ENCODE results near the gene ZNF586. TPM values are rescaled to one million over a fixed set of nuclear protein-coding genes. Genes with fewer than 3 reads are reported as not detected.
"Not testable (repeated sequence)": the region's sequence is repeated elsewhere in the genome, so short reads cannot be mapped to it uniquely, and the experiment has no call there.

ZNF586 gene
- total and polyA plus RNA-seq, 4 donors, result 2.3 to 11.8 (median 6.7) TPM

DNA sequence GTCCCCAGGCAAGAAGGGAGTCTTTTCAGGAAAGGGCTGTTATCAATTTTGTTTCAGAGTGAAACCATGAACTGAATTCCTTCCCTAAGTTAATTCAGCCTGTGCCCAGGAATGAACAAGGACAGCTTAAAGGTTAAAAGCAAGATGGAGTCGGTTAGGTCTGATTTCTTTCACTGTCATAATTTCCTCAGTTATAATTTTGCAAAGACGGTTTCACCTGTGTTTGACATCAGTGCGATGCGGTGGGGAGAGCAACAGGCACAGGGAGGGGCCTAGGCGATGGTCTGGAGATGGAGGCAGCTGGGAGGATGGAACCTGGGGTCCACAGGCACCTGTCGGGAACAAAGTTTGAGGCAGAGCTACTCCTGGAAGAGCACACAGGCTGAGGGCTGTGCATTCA is 51.1 kb downstream of the ZNF586 start:
- no peaks in the 10 kb centered on the region for H3K27me3 ChIP-seq (ENCODE audit: control insufficient read depth in 4 of 4, insufficient read depth in 4 of 4, low read length in 3 of 4)
- DNase-seq (ENCODE audit: low spot score), result no peak
- H3K36me3 ChIP-seq (ENCODE audit: control insufficient read depth in 4 of 4, insufficient read depth in 3 of 4, low read depth in 1 of 4, low read length in 3 of 4), result no peaks in the 10 kb centered on the region
- TF ChIP-seq RXRA (IDR thresholded peaks at IDR 0.05), result no peak
- TF ChIP-seq HNF4A (conservative IDR thresholded peaks at IDR 0.05), result no peak
- TF ChIP-seq, protein P1, sequence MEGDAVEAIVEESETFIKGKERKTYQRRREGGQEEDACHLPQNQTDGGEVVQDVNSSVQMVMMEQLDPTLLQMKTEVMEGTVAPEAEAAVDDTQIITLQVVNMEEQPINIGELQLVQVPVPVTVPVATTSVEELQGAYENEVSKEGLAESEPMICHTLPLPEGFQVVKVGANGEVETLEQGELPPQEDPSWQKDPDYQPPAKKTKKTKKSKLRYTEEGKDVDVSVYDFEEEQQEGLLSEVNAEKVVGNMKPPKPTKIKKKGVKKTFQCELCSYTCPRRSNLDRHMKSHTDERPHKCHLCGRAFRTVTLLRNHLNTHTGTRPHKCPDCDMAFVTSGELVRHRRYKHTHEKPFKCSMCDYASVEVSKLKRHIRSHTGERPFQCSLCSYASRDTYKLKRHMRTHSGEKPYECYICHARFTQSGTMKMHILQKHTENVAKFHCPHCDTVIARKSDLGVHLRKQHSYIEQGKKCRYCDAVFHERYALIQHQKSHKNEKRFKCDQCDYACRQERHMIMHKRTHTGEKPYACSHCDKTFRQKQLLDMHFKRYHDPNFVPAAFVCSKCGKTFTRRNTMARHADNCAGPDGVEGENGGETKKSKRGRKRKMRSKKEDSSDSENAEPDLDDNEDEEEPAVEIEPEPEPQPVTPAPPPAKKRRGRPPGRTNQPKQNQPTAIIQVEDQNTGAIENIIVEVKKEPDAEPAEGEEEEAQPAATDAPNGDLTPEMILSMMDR (IDR thresholded peaks at IDR 0.05; ENCODE audit: low read depth, low read length, missing input control), result no peak
- no peak for TF ChIP-seq SP1 (IDR thresholded peaks at IDR 0.05)
- TF ChIP-seq GABPA (IDR thresholded peaks at IDR 0.05 in 1 of 2, conservative IDR thresholded peaks at IDR 0.05 in 1 of 2), result no peak
- no peak for TF ChIP-seq JUND (IDR thresholded peaks at IDR 0.05)
- no peak for TF ChIP-seq TAF1 (conservative IDR thresholded peaks at IDR 0.05)
- no peak for TF ChIP-seq MAX (IDR thresholded peaks at IDR 0.05)
- no peak for TF ChIP-seq REST (IDR thresholded peaks at IDR 0.05)
- no peak for TF ChIP-seq NR2F2 (IDR thresholded peaks at IDR 0.05)
- TF ChIP-seq FOXA2 (IDR thresholded peaks at IDR 0.05), result no peak
- no peak for TF ChIP-seq YY1 (IDR thresholded peaks at IDR 0.05)
- TF ChIP-seq, protein P2, sequence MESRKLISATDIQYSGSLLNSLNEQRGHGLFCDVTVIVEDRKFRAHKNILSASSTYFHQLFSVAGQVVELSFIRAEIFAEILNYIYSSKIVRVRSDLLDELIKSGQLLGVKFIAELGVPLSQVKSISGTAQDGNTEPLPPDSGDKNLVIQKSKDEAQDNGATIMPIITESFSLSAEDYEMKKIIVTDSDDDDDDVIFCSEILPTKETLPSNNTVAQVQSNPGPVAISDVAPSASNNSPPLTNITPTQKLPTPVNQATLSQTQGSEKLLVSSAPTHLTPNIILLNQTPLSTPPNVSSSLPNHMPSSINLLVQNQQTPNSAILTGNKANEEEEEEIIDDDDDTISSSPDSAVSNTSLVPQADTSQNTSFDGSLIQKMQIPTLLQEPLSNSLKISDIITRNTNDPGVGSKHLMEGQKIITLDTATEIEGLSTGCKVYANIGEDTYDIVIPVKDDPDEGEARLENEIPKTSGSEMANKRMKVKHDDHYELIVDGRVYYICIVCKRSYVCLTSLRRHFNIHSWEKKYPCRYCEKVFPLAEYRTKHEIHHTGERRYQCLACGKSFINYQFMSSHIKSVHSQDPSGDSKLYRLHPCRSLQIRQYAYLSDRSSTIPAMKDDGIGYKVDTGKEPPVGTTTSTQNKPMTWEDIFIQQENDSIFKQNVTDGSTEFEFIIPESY (IDR thresholded peaks at IDR 0.05), result no peak
- no peak for TF ChIP-seq HNF4G (IDR thresholded peaks at IDR 0.05)
- no peaks in the 10 kb centered on the region for H3K9me3 ChIP-seq (ENCODE audit: control insufficient read depth in 4 of 4, low read length in 3 of 4)
- H3K9ac ChIP-seq (ENCODE audit: low read depth in 1 of 2, low read length in 2 of 2), result peak overlapping the region; percentile 68 to 92
- 63% methylated on average over 6 of the region's 6 CpGs for WGBS
- peak overlapping the region in 1 of 2 donors; percentile 88 for H3K27ac ChIP-seq (ENCODE audit: low read depth in 1 of 2, low read length in 2 of 2)
- H3K4me3 ChIP-seq (ENCODE audit: low read depth in 1 of 3, low read length in 3 of 3), result peak overlapping the region; percentile 84 to 98 (median 96)
- peaks cover 3 to 16% (median 13%) of the 10 kb centered on the region in 4 donors for H3K4me1 ChIP-seq (ENCODE audit: control insufficient read depth in 4 of 4, insufficient read depth in 4 of 4, low read length in 3 of 4)

- H3K36me3 ChIP-seq (ENCODE audit: control insufficient read depth in 4 of 4, insufficient read depth in 3 of 4, low read depth in 1 of 4, low read length in 3 of 4); DNase-seq (ENCODE audit: low spot score); H3K9me3 ChIP-seq (ENCODE audit: control insufficient read depth in 4 of 4, low read length in 3 of 4); H3K27ac ChIP-seq (ENCODE audit: low read depth in 1 of 2, low read length in 2 of 2); H3K9ac ChIP-seq (ENCODE audit: low read depth in 1 of 2, low read length in 2 of 2); H3K27me3 ChIP-seq (ENCODE audit: control insufficient read depth in 4 of 4, insufficient read depth in 4 of 4, low read length in 3 of 4): not testable (repeated sequence)
- WGBS, result 40% methylated on average over 3 of the region's 3 CpGs
- Histone ChIP-seq H3K4me1 (ENCODE audit: control insufficient read depth in 4 of 4, insufficient read depth in 4 of 4, low read length in 3 of 4) (peaks cover 3 to 16% (median 13%) of the 10 kb centered on the region in 4 donors), H3K4me3 (ENCODE audit: low read depth in 1 of 3, low read length in 3 of 3) (peak overlapping the region in 2 of 3 donors; percentile 84 to 98)
- TF ChIP-seq HNF4A (conservative IDR thresholded peaks at IDR 0.05), result peak in 1 of 2 donors; percentile 6
These were observed 51.6 kb downstream of the ZNF586 start for GRCh38 chr19:57821095-57821494.

Measured in liver (tissue), 9 donors.